Sigmoid colon (tissue), 7 donors: ENCODE measurements around the gene RTL10. TPM values are rescaled to one million over a fixed set of nuclear protein-coding genes. Genes with fewer than 3 reads are reported as not detected.

Source experiments
- DNase-seq: peaks from one replicate; pipeline ENCODE4 v3.0.0-alpha.2; 2019
- H3K27ac ChIP-seq, 4 donors: fragments of 200-600 bp; sonication (generic); one replicate each; pipeline ENCODE4 v1.5.1; 2016 to 2019; ENCODE audit warnings: mild to moderate bottlenecking in 1 of 4
- H3K27me3 ChIP-seq, 3 donors: fragments of 200-600 bp; sonication (generic); one replicate each; pipeline ENCODE4 v1.5.1; 2019; ENCODE audit warnings: mild to moderate bottlenecking in 1 of 3
- H3K36me3 ChIP-seq, 4 donors: fragments of 200-600 bp; sonication (generic); one replicate each; pipeline ENCODE4 v1.5.1; 2016 to 2019
- H3K4me1 ChIP-seq, 4 donors: fragments of 200-600 bp; sonication (generic); one replicate each; pipeline ENCODE4 v1.5.1; 2017 to 2019
- H3K4me3 ChIP-seq, 4 donors: fragments of 200-600 bp; sonication (generic); one replicate each; pipeline ENCODE4 v1.5.1; 2017 to 2019; ENCODE audit warnings: mild to moderate bottlenecking in 2 of 4, moderate library complexity in 1 of 4
- H3K9me3 ChIP-seq, 4 donors: fragments of 200-600 bp in 3 of 4; sonication (generic) in 3 of 4; one replicate each; pipeline versions ENCODE4 v1.5.1 to v1.6.1; 2013 to 2019
- EP300 ChIP-seq, 4 donors: sonication (generic); formaldehyde crosslinking; IDR thresholded peaks; one replicate each; pipeline ENCODE4 v1.6.1; 2017; ENCODE audit warnings: antibody characterized with exemption in 4 of 4
- POLR2A ChIP-seq, 2 donors: fragments of 450-650 bp; IDR thresholded peaks; one replicate each; pipeline ENCODE4 v1.6.1; 2016; ENCODE audit warnings: antibody characterized with exemption in 2 of 2, mild to moderate bottlenecking in 2 of 2, moderate library complexity in 2 of 2
- POLR2AphosphoS5 ChIP-seq, 4 donors: sonication (generic); formaldehyde crosslinking; IDR thresholded peaks; one replicate each; pipeline ENCODE4 v1.6.1; 2017; ENCODE audit warnings: antibody characterized with exemption in 4 of 4
- WGBS, 2 donors: extraction: QIAGEN DNeasy Blood & Tissue Kit; methylation state at CpG; one replicate each; pipeline ENCODE4 v1.1.7; 2013; 5-methylcytosine and 5-hydroxymethylcytosine counted together
- intact Hi-C: fragments of 100-400 bp; cut with DNase I; formaldehyde crosslinking; loops from one replicate; pipeline ENCODE4 v1.15.1; 2023
- polyA plus RNA-seq, 3 donors: library from polyadenylated mRNA; stranded (reverse); fragments of 200-250 nt; gene quantifications; one replicate each; pipeline ENCODE4 v1.2.3, GENCODE V29; 2013
- total RNA-seq, 4 donors: library from RNA; depleted of rRNA; stranded (reverse); fragments of >200 nt; gene quantifications; one replicate each; pipeline ENCODE4 v1.1.0, GENCODE V29; 2016
- TF ChIP-seq, protein P1 (sequence below), 4 experiments: fragments of 450-650 bp in 3 of 4; fragments of 200-600 bp in 1 of 4; IDR thresholded peaks; one replicate each; pipeline ENCODE4 v1.5.1; 2016 to 2019; ENCODE audit warnings: antibody characterized with exemption in 4 of 4, mild to moderate bottlenecking in 3 of 4, moderate library complexity in 2 of 4
- donor health status: healthy with polysubstance abuse.
- donor health status: Bipolar disorder and iron deficiency.
- donor health status: healthy.

Gene RTL10
- total and polyA plus RNA-seq, 7 donors, result 1.8 to 15.0 (median 7.8) TPM

DNA sequence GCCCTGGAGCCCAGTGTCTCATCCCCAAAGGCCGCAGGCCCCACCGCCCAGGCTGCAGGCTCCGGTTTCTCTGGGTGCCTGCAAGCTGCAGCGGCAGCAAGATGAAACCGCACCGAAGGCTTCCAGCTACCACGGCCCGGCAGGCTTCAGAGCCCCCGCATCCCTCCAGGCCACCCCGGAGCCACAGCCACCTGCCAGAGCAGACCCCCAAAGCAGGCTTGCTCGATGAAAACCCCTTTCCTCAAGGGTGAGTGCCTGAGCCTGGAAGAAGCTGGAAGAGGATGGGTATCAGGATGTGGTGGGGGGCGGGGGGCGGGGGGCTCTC is 24.5 kb upstream of the RTL10 start:
- Histone ChIP-seq H3K36me3 (peaks cover 0 to 25% (median 9%) of the 10 kb centered on the region in 4 donors), H3K9me3 (no peaks in the 10 kb centered on the region), H3K27me3 (no peaks in the 10 kb centered on the region), H3K27ac (no peak overlapping the region), H3K4me1 (peaks cover 0 to 53% (median 38%) of the 10 kb centered on the region in 4 donors), H3K4me3 (no peak overlapping the region)
- 94 to 95% methylated on average over 13 of the region's 13 CpGs for WGBS, 2 donors
- no peak for TF ChIP-seq POLR2A (IDR thresholded peaks at IDR 0.05)
- no peak for TF ChIP-seq POLR2AphosphoS5 (IDR thresholded peaks at IDR 0.05)
- no peak for TF ChIP-seq EP300 (IDR thresholded peaks at IDR 0.05)
- DNase-seq, result peak; percentile 50
- intact Hi-C loops, result no loop called here

DNA sequence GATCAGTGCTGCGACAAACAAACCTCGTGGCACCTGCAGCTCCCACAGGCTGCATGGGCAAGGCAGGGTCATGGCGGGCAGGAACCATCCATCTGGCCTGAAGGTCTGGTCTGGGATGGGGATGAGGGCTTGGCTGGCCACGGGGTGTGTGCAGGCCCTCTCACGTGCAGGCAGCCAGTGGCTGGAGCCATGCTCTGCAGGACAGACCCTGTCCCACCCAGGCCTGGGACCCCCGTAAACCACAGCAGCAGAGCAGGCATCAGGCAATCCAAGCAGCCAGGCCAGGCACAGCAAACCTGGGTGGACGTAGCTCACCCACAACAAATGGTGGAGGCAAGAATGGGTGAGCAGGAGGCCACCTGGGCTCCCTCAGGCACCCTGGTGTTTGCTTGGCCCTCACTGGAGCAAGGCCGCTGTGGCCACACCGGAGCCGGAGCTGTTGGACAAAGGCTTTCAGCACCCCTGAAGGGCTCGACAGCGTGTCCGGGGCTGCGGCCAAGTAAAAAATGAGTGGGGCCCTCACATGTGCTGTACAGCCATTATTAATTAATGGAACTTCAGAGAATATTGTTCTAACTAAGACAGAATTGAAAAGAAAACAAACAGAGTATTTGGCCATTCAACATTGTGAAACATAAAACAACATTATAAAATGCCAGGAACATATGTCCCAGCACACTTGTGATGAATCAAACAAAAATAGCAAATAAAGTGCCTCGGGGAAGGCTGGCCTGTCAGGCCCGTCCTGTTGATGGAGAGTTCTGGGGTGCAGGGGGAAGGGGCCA is 24.0 kb upstream of the RTL10 start:
- 91 to 93% methylated on average over 16 of the region's 16 CpGs for WGBS, 2 donors
- H3K36me3 ChIP-seq, result peaks cover 0 to 25% (median 9%) of the 10 kb centered on the region in 4 donors
- H3K4me1 ChIP-seq, result peaks cover 0 to 59% (median 41%) of the 10 kb centered on the region in 4 donors
- intact Hi-C loops, result no loop called here
- no peaks in the 10 kb centered on the region for H3K27me3 ChIP-seq
- no peak overlapping the region for H3K4me3 ChIP-seq
- DNase-seq, result peak; percentile 56
- no peak overlapping the region for H3K27ac ChIP-seq
- H3K9me3 ChIP-seq, result no peaks in the 10 kb centered on the region
- TF ChIP-seq EP300 (IDR thresholded peaks at IDR 0.05) (no peak), POLR2A (IDR thresholded peaks at IDR 0.05) (no peak), POLR2AphosphoS5 (IDR thresholded peaks at IDR 0.05) (no peak)
- TF ChIP-seq, protein P1, sequence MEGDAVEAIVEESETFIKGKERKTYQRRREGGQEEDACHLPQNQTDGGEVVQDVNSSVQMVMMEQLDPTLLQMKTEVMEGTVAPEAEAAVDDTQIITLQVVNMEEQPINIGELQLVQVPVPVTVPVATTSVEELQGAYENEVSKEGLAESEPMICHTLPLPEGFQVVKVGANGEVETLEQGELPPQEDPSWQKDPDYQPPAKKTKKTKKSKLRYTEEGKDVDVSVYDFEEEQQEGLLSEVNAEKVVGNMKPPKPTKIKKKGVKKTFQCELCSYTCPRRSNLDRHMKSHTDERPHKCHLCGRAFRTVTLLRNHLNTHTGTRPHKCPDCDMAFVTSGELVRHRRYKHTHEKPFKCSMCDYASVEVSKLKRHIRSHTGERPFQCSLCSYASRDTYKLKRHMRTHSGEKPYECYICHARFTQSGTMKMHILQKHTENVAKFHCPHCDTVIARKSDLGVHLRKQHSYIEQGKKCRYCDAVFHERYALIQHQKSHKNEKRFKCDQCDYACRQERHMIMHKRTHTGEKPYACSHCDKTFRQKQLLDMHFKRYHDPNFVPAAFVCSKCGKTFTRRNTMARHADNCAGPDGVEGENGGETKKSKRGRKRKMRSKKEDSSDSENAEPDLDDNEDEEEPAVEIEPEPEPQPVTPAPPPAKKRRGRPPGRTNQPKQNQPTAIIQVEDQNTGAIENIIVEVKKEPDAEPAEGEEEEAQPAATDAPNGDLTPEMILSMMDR (IDR thresholded peaks at IDR 0.05), result no peak

DNA sequence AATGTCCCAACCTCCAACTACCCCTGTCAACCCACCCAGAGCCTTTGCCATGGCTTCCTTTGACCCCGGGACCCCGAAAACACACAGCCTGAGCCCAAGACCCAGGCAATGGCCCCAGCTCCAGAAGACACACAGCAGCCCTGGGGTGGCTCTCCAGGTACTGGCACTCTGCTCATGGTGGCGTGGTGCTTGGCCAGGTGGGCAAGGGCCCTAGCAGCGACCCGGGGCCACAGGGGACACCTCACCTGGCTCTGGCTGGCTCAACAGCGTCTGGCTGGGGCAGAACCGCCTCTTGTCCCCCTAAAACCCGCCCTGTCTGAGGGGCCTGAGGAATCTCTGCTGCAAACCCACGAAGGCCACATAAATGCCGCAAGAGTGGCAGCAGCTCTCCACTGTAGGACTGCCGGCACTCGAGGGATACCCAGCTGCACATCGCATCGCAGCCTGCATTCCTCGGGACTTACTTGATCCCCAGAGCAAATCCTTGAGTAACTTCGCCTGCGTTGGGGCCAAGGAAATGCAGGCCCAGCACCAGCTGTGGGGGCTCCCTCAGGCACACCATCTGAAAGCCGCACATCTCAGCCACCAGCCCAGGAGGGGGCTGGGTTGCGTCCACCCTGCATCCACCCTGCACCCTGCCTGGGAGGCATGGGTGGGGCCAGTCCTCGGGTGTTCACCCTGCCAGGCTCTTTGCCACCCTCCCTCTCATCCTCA is 23.1 kb upstream of the RTL10 start:
- Histone ChIP-seq H3K9me3 (no peaks in the 10 kb centered on the region), H3K4me1 (peaks cover 0 to 62% (median 44%) of the 10 kb centered on the region in 4 donors), H3K36me3 (peaks cover 0 to 25% (median 7%) of the 10 kb centered on the region in 4 donors), H3K4me3 (no peak overlapping the region), H3K27ac (no peak overlapping the region), H3K27me3 (no peaks in the 10 kb centered on the region)
- intact Hi-C loops, result no loop called here
- WGBS, 2 donors, result 91% methylated on average over 20 of the region's 20 CpGs
- TF ChIP-seq, protein P1 (IDR thresholded peaks at IDR 0.05), result no peak
- TF ChIP-seq EP300 (IDR thresholded peaks at IDR 0.05) (no peak), POLR2AphosphoS5 (IDR thresholded peaks at IDR 0.05) (no peak), POLR2A (IDR thresholded peaks at IDR 0.05) (no peak)
- peak; percentile 56 for DNase-seq

DNA sequence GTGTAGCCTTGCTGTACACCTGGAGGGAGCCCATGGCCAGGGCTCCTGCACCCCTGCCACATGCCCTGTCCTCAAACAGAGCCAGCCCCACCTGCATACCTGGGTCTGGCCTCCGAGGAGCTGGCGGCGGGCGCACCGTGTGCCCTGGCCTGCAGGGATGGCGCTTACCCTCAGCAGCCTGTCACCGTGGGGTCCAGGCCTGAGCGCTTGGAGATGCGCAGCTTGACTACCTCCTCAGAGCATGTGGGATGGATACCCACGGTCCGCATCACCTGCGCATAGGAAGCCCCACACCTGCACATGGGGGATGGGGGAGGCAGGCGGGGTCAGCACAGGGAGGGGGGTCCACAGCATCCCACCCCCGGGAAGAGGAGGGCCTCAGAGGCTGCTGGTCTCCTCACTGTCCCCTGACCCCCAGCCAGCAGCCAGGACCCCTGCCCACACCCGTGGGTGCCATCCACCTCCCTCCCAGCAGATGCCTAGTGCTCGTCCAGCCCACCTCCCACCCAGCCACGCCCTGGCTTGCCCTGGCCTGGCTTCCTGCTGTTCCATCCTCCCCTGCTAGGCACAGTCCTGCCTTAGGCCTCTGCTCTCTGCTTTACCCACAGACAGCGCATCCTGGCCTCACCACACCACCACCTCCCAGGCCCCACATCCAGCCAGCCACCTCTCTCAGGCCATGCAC is 22.4 kb upstream of the RTL10 start:
- intact Hi-C loops, result no loop called here
- H3K27ac ChIP-seq, result no peak overlapping the region
- TF ChIP-seq EP300 (IDR thresholded peaks at IDR 0.05), result no peak
- no peak for TF ChIP-seq POLR2A (IDR thresholded peaks at IDR 0.05)
- TF ChIP-seq, protein P1 (IDR thresholded peaks at IDR 0.05), result no peak
- TF ChIP-seq POLR2AphosphoS5 (IDR thresholded peaks at IDR 0.05), result no peak
- H3K27me3 ChIP-seq, result no peaks in the 10 kb centered on the region
- H3K4me1 ChIP-seq, result peaks cover 0 to 55% (median 40%) of the 10 kb centered on the region in 4 donors
- WGBS, 2 donors, result 80 to 91% methylated on average over 18 of the region's 18 CpGs
- H3K4me3 ChIP-seq, result no peak overlapping the region
- no peaks in the 10 kb centered on the region for H3K9me3 ChIP-seq
- peaks cover 0 to 25% (median 6%) of the 10 kb centered on the region in 4 donors for H3K36me3 ChIP-seq
- peak; percentile 57 for DNase-seq
